ENCODE measurements around the gene C10orf88. TPM values are rescaled to one million over a fixed set of nuclear protein-coding genes. Genes with fewer than 3 reads are reported as not detected.

The C10orf88 gene
- total and polyA plus RNA-seq, 9 of the 15 experiments (the other 6 are each of a cell fraction or from before 2014, with no cell fraction given) = 2.5 to 9.6 (median 7.5) TPM

- TF ChIP-seq UBTF (IDR thresholded peaks at IDR 0.05; ENCODE audit: borderline replicate concordance in 1 of 2, low read depth in 2 of 2, low read length in 2 of 2) (no peak), ARHGAP35 (IDR thresholded peaks at IDR 0.05; ENCODE audit: partially characterized antibody) (no peak), CEBPB (tag; IDR thresholded peaks at IDR 0.05) (no peak), TFE3 (CRISPR knock-in tag; IDR thresholded peaks at IDR 0.05) (no peak), PHF8 (IDR thresholded peaks at IDR 0.05; ENCODE audit: borderline replicate concordance, low read length) (no peak), RNF219 (CRISPR knock-in tag; IDR thresholded peaks at IDR 0.05) (no peak), MYNN (IDR thresholded peaks at IDR 0.05) (no peak), MYNN (CRISPR knock-in tag; IDR thresholded peaks at IDR 0.05) (peak; percentile 95), MTA1 (IDR thresholded peaks at IDR 0.05; ENCODE audit: borderline replicate concordance) (no peak), ZBTB1 (CRISPR knock-in tag; IDR thresholded peaks at IDR 0.05; ENCODE audit: borderline replicate concordance, low read depth) (peak; percentile 94), SREBF1 (IDR thresholded peaks at IDR 0.05; ENCODE audit: borderline replicate concordance, low read depth, low read length) (peak; percentile 89), PBX2 (CRISPR knock-in tag; IDR thresholded peaks at IDR 0.05; ENCODE audit: low read depth) (peak; percentile 75), PBX2 (tag; conservative IDR thresholded peaks at IDR 0.05; ENCODE audit: low read depth) (0 out of 2 replicates have a peak, but pooled peaks have one; percentile 12), ZNF324 (CRISPR knock-in tag; IDR thresholded peaks at IDR 0.05) (no peak), NBN (IDR thresholded peaks at IDR 0.05; ENCODE audit: low read depth) (no peak), MCM7 (IDR thresholded peaks at IDR 0.05) (no peak), E4F1 (CRISPR knock-in tag; IDR thresholded peaks at IDR 0.05; ENCODE audit: borderline replicate concordance) (no peak)
Measured at GRCh38 chr10:122911889-122912484, 42.0 kb downstream of the C10orf88 start (continued).
